GM18873 (cell line): Measurements from ENCODE around the gene PHF19.

Experiments
- ATAC-seq: cut with Tn5 transposase; IDR thresholded peaks from one replicate; pipeline ENCODE4 v1.9.1; 2021; ENCODE audit warnings: mild to moderate bottlenecking, moderate library complexity, moderate number of reproducible peaks; ENCODE audit not compliant: unreplicated experiment, low FRiP score

PHF19 gene

GRCh38 chr9:120830865-120831264 is 46.1 kb downstream of the PHF19 start:
- no peak for ATAC-seq

GRCh38 chr9:120830151-120830550 is 46.8 kb downstream of the PHF19 start:
- ATAC-seq: no peak

DNA sequence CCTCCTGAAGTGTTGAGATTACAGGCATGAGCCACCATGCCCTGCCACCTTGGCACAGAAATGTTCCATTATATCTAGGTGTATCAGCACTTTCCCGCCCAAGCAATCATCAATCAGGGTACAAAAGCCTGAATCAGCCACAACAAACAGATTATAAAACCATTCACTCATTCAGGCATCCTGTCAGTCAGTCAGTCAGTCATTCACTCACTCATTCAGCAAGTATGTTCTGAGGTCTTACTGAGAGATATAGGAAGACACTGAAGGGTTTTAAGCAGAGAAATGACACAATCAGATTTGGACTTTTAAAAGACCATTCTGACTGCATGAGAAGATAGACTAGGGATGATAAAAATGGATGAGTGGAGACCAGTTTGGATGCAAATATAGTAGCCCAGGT is 47.3 kb downstream of the PHF19 start:
- ATAC-seq: no peak

GRCh38 chr9:120820095-120820494 is 56.9 kb downstream of the PHF19 start:
- ATAC-seq: no peak

DNA sequence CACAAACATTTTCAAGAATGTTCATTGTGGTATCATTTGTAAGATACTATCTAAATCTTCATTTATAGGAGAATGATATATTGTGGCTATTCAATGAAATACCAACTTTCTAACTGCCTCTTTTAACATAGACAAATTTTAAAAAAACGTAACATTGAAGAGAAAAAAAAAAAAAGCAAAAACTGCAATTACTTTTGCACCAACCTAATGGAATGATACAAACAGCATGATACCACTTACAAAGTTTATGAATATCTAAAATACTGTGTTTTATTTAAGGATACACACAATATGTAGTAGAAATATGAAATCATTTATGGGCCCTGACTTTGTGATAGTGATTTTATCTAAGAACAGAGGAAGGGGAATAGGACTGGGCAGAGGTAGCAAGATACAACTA is 58.4 kb downstream of the PHF19 start:
- no peak for ATAC-seq

DNA sequence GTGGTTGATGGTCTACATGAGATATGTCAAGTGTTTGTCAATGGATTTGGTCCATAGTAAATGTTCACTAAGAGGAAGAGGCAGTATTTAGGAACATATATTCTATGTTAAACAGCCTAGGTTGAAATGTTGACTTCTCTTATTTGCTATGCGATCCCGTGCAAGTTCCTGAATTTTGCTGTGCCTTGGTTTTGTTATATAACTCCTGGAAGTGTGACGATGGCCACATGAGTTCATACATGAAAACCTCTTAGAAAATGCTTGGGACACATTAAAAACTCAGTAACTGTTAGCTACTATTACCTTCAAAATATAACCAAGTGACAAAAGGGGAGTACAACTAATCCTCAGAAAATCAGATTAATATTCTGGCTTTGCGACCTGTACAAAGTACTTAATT is 61.9 kb downstream of the PHF19 start:
- no peak for ATAC-seq

- no peak for ATAC-seq
These were observed 68.1 kb downstream of the PHF19 start for GRCh38 chr9:120808931-120809330.

DNA sequence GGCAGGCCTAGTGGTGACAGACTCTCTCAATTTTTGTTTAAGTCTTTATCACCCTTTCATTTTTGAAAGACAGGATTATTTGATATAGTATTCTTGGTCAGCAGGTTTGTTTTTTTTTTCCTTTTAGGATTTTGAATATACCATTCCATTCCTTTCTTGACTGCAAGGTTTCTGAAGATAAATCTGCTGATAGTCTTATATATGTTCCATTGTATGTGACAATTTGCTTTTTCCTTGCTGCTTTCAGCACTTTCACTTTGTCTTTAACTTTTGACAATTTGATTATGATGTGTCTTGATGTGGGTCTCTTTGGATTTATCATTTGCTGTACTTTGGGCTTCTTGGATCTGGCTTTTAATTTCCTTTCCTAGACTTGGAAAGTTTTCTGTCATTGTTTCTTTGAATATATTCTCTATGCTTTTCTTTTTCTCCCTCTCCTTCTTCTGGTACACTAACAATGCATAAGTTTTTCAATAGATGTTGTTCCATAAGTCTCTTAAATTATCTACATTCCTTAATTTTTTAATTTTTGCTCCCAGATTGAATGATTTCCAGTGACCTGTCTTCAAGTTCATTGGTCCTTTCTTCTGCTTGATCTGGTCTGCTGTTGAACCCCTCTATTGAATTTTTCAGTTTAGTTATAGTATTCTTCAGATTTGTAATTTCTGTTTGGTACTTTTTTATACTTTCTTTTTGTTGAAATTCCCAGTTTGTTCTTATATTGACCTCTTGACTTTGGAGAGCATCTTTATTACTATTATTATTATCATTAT is 69.2 kb downstream of the PHF19 start:
- no peak for ATAC-seq
